ENCODE measurements around the gene BBS12.

BBS12 gene

GRCh38 chr4:122732329-122733026 is at the start of gene BBS12:
Gene BBS12 (plus strand): TSS chr4:122732704. CDS start chr4:122741893, 9,189 bp downstream.
- DNase-seq, result peak; percentile 81

GRCh38 chr4:122686691-122687090 is 45.8 kb upstream of the BBS12 start:
- no peak for DNase-seq

- no peak for DNase-seq
These were observed 44.9 kb upstream of the BBS12 start for GRCh38 chr4:122687531-122688061.

- DNase-seq, result no peak
These were observed 43.9 kb upstream of the BBS12 start for GRCh38 chr4:122688529-122689140.

- no peak for DNase-seq
These were observed 42.5 kb upstream of the BBS12 start for GRCh38 chr4:122689972-122690371.

GRCh38 chr4:122691988-122692387 is 40.5 kb upstream of the BBS12 start:
- no peak for DNase-seq

- no peak for DNase-seq
These were observed 39.6 kb upstream of the BBS12 start for GRCh38 chr4:122692641-122693520.

GRCh38 chr4:122695226-122695625 is 37.3 kb upstream of the BBS12 start:
- no peak for DNase-seq

GRCh38 chr4:122700178-122700725 is 32.3 kb upstream of the BBS12 start:
- no peak for DNase-seq

GRCh38 chr4:122701061-122701460 is 31.4 kb upstream of the BBS12 start:
- DNase-seq, result no peak

GRCh38 chr4:122701965-122702364 is 30.5 kb upstream of the BBS12 start:
- DNase-seq, result no peak

GRCh38 chr4:122702939-122703338 is 29.6 kb upstream of the BBS12 start:
- DNase-seq, result no peak

- DNase-seq, result no peak
These were observed 28.6 kb upstream of the BBS12 start for GRCh38 chr4:122703868-122704267.

GRCh38 chr4:122705009-122705408 is 27.5 kb upstream of the BBS12 start:
- DNase-seq, result no peak

- no peak for DNase-seq
These were observed 26.9 kb upstream of the BBS12 start for GRCh38 chr4:122705547-122706117.

GRCh38 chr4:122706511-122706910 is 26.0 kb upstream of the BBS12 start:
- no peak for DNase-seq

- no peak for DNase-seq
These were observed 25.0 kb upstream of the BBS12 start for GRCh38 chr4:122707497-122707896.

- DNase-seq, result no peak
These were observed 23.3 kb upstream of the BBS12 start for GRCh38 chr4:122709236-122709635.

GRCh38 chr4:122710434-122711308 is 21.8 kb upstream of the BBS12 start:
- no peak for DNase-seq

GRCh38 chr4:122711919-122712318 is 20.6 kb upstream of the BBS12 start:
- no peak for DNase-seq

- no peak for DNase-seq
These were observed 19.7 kb upstream of the BBS12 start for GRCh38 chr4:122712782-122713181.

GRCh38 chr4:122715221-122715620 is 17.3 kb upstream of the BBS12 start:
- no peak for DNase-seq
